Panc1 (cell line): ENCODE results near the gene FYB2. TPM values are rescaled to one million over a fixed set of nuclear protein-coding genes. Genes with fewer than 3 reads are reported as not detected.

ENCODE experiments used
- ATAC-seq: fragments of 200-7000 bp; cut with Tn5 transposase; 2 replicates; pipeline ENCODE4 v1.9.1; 2020; ENCODE audit warnings: mild to moderate bottlenecking, moderate library complexity
- BruUV-seq: library from RNA; stranded (reverse); fragments of 400-500 nt; replicated peaks from 2 replicates; lab custom pipeline; 2021; lab: Mats Ljungman, UMichigan
- CTCF ChIA-PET: fragments of 300-600 bp; sonication (Branson Sonifier 250); formaldehyde crosslinking; loops from one replicate; lab custom pipeline; 2022; ENCODE audit warnings: antibody characterized with exemption; lab: Charles Lee
- POLR2A ChIA-PET: fragments of 300-600 bp; sonication (Branson Sonifier 250); formaldehyde crosslinking; loops from one replicate; lab custom pipeline; 2022; ENCODE audit warnings: antibody characterized with exemption; lab: Charles Lee
- DNase-seq: peaks from one replicate; pipeline ENCODE4 v3.0.0-alpha.2; 2010; ENCODE audit warnings: low read depth, low spot score
- H3K27ac ChIP-seq: 2 replicates; pipeline ENCODE4 v1.5.1; 2011; ENCODE audit warnings: mild to moderate bottlenecking, low read length, inconsistent platforms
- H3K27me3 ChIP-seq: fragments of 200-500 bp; sonication (Bioruptor generic); 2 replicates; pipeline ENCODE4 v1.6.0; 2014; ENCODE audit warnings: low read length, inconsistent platforms; ENCODE audit not compliant: control insufficient read depth, insufficient read depth
- H3K36me3 ChIP-seq: fragments of 200-500 bp; sonication (Bioruptor generic); 2 replicates; pipeline ENCODE4 v1.5.1; 2014; ENCODE audit warnings: inconsistent platforms, mild to moderate bottlenecking, low read length, moderate library complexity; ENCODE audit not compliant: control insufficient read depth, insufficient read depth
- H3K4me1 ChIP-seq: 2 replicates; pipeline ENCODE4 v1.5.1; 2011; ENCODE audit warnings: inconsistent platforms, mild to moderate bottlenecking, low read length, moderate library complexity; ENCODE audit not compliant: control insufficient read depth, insufficient read depth
- H3K4me3 ChIP-seq, 2 experiments: 2 replicates each; pipeline ENCODE4 v1.5.1; 2011 to 2012; ENCODE audit warnings: low read depth in 2 of 2, low read length in 2 of 2, mild to moderate bottlenecking in 2 of 2, inconsistent platforms in 1 of 2, moderate library complexity in 1 of 2
- H3K9me3 ChIP-seq: fragments of 200-500 bp; sonication (Bioruptor generic); 2 replicates; pipeline ENCODE4 v1.5.1; 2014; ENCODE audit warnings: low read depth, mild to moderate bottlenecking, inconsistent platforms, low read length, moderate library complexity; ENCODE audit not compliant: control insufficient read depth, insufficient read depth
- CTCF ChIP-seq: fragments of 450-650 bp; IDR thresholded peaks from 2 replicates; pipeline ENCODE4 v1.5.1; 2017; ENCODE audit warnings: mild to moderate bottlenecking
- POLR2AphosphoS5 ChIP-seq: IDR thresholded peaks from 2 replicates; pipeline ENCODE4 v1.6.1; 2012; ENCODE audit warnings: mild to moderate bottlenecking, low read depth, low read length, moderate library complexity
- REST ChIP-seq, 2 experiments: IDR thresholded peaks; 2 replicates each; pipeline ENCODE4 v1.6.1; 2011 to 2012; ENCODE audit warnings: low read depth in 2 of 2, control low read depth in 1 of 2, low read length in 1 of 2, mild to moderate bottlenecking in 1 of 2, moderate library complexity in 1 of 2; ENCODE audit not compliant: insufficient read depth in 1 of 2
- SIN3A ChIP-seq: IDR thresholded peaks from 2 replicates; pipeline ENCODE4 v1.6.1; 2012; ENCODE audit warnings: low read depth, mild to moderate bottlenecking, low read length, moderate library complexity, borderline replicate concordance; ENCODE audit not compliant: insufficient read depth
- TCF7L2 ChIP-seq: IDR thresholded peaks from 2 replicates; pipeline ENCODE4 v1.6.1; 2011; ENCODE audit warnings: mild to moderate bottlenecking, low read depth, low read length, inconsistent platforms
- in situ Hi-C: cut with HindIII; loops from 2 replicates; pipeline ENCODE4 v1.10.0; 2016; ENCODE audit warnings: low sequenced_read_pairs, low pct_unique_long_range_greater_than_20kb
- intact Hi-C: fragments of 100-400 bp; cut with micrococcal nuclease; formaldehyde crosslinking; loops from one replicate; pipeline ENCODE4 v1.10.0; 2022; ENCODE audit not compliant: unreplicated experiment
- total RNA-seq: library from RNA; stranded (reverse); gene quantifications from one replicate; pipeline ENCODE4 v1.2.1, GENCODE V29; 2021; ENCODE audit not compliant: unreplicated experiment

FYB2 gene
- total RNA-seq, 1 experiment from 2014 or later, result 0.49 TPM

- intact Hi-C loops, result no loop called here
- CTCF ChIA-PET, result no interaction called here
- DNase-seq (no peak), ATAC-seq (no peak)
- POLR2A ChIA-PET, result interaction anchor here (0.7 kb wide), 1 partner anchor 1448 kb away, joined by 3 read pairs; no protein-coding TSS in a partner anchor
- no peaks in the 10 kb centered on the region for H3K4me1 ChIP-seq
- no peaks in the 10 kb centered on the region for H3K36me3 ChIP-seq
- no TSS peak for BruUV-seq
- no peak for TF ChIP-seq POLR2AphosphoS5
- TF ChIP-seq SIN3A, result no peak
- no peaks in the 10 kb centered on the region for H3K27me3 ChIP-seq
- in situ Hi-C loops, result no loop called here
- H3K4me3 ChIP-seq, result no peak overlapping the region
- H3K9me3 ChIP-seq, result no peaks in the 10 kb centered on the region
- no peak overlapping the region for H3K27ac ChIP-seq
Observed at GRCh38 chr1:56728964-56729363, 90.2 kb downstream of the FYB2 start.

- POLR2A ChIA-PET, result no interaction called here
- no peak for ATAC-seq
- CTCF ChIA-PET, result no interaction called here
Observed at GRCh38 chr1:56726706-56727105, 92.5 kb downstream of the FYB2 start.

More at GRCh38 chr1:56726706-56727105, 92.5 kb downstream of the FYB2 start:
- H3K27me3 ChIP-seq, result no peaks in the 10 kb centered on the region
- no peaks in the 10 kb centered on the region for H3K4me1 ChIP-seq
- DNase-seq, result no peak
- no peak overlapping the region for H3K4me3 ChIP-seq
- H3K27ac ChIP-seq, result no peak overlapping the region
- H3K9me3 ChIP-seq, result no peaks in the 10 kb centered on the region
- in situ Hi-C loops (no loop called here), intact Hi-C loops (no loop called here)
- TF ChIP-seq REST (IDR thresholded peaks at IDR 0.05; ENCODE audit: insufficient read depth in 1 of 2, low read depth in 2 of 2, low read length in 1 of 2) (no peak), SIN3A (no peak), CTCF (no peak), POLR2AphosphoS5 (no peak), TCF7L2 (no peak)
- H3K36me3 ChIP-seq, result no peaks in the 10 kb centered on the region
- no TSS peak for BruUV-seq
